ENCODE results near the gene RNF25. TPM values are rescaled to one million over a fixed set of nuclear protein-coding genes. Genes with fewer than 3 reads are reported as not detected.

Gene RNF25
- total and polyA plus RNA-seq, 10 donors: 15.9 to 27.1 (median 24.2) TPM

DNA sequence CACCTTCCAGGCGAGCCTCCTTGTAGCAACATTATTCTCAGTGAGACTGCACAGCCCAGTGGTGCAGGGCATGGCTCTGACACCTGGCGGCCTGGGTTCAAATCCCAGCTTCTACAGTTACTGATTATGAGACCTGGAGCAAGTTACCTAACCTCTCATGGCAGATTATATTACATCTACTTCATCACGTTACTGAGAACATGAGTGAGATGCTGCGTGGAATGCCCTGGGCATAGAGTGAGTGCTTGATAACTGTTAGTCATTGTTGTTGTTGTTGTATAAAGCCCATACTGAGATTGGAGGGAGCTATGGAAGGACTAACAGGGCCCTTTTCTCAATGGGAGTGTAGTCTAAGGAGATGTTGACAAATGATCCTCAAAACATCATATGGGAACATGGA is 45.4 kb downstream of the RNF25 start:
- no peaks in the 10 kb centered on the region for H3K36me3 ChIP-seq
- TF ChIP-seq CTCF (IDR thresholded peaks at IDR 0.05 in 8 of 11, conservative IDR thresholded peaks at IDR 0.05 in 3 of 11): no peak
- TF ChIP-seq POLR2AphosphoS5 (IDR thresholded peaks at IDR 0.05): no peak
- TF ChIP-seq POLR2A (IDR thresholded peaks at IDR 0.05): no peak
- no peak overlapping the region for H3K4me3 ChIP-seq
- 83 to 92% (median 88%) methylated on average over 4 of the region's 4 CpGs for WGBS, 5 donors
- peaks cover 0 to 10% (median 4%) of the 10 kb centered on the region in 6 donors for H3K4me1 ChIP-seq
- no peak overlapping the region for H3K27ac ChIP-seq
- H3K27me3 ChIP-seq (replicated peaks in 1 of 7): no peaks in the 10 kb centered on the region
- DNase-seq: no peak
- no peaks in the 10 kb centered on the region for H3K9me3 ChIP-seq
- intact Hi-C loops (cut with DNase I; ENCODE audit: low total_unique reads): no loop called here

- H3K27ac ChIP-seq: no peak overlapping the region
- H3K4me3 ChIP-seq: no peak overlapping the region
- intact Hi-C loops (cut with DNase I; ENCODE audit: low total_unique reads): no loop called here
- no peak for DNase-seq
- H3K4me1 ChIP-seq: peaks cover 0 to 10% (median 4%) of the 10 kb centered on the region in 6 donors
- H3K36me3 ChIP-seq: no peaks in the 10 kb centered on the region
- no peaks in the 10 kb centered on the region for H3K9me3 ChIP-seq
- WGBS, 5 donors: 20 to 37% (median 24%) methylated on average over 3 of the region's 3 CpGs
- no peaks in the 10 kb centered on the region for H3K27me3 ChIP-seq (replicated peaks in 1 of 7)
- TF ChIP-seq POLR2AphosphoS5 (IDR thresholded peaks at IDR 0.05): no peak
- no peak for TF ChIP-seq CTCF (IDR thresholded peaks at IDR 0.05 in 8 of 11, conservative IDR thresholded peaks at IDR 0.05 in 3 of 11)
- no peak for TF ChIP-seq POLR2A (IDR thresholded peaks at IDR 0.05)
Observed at GRCh38 chr2:218623366-218623705, 48.5 kb downstream of the RNF25 start.

DNA sequence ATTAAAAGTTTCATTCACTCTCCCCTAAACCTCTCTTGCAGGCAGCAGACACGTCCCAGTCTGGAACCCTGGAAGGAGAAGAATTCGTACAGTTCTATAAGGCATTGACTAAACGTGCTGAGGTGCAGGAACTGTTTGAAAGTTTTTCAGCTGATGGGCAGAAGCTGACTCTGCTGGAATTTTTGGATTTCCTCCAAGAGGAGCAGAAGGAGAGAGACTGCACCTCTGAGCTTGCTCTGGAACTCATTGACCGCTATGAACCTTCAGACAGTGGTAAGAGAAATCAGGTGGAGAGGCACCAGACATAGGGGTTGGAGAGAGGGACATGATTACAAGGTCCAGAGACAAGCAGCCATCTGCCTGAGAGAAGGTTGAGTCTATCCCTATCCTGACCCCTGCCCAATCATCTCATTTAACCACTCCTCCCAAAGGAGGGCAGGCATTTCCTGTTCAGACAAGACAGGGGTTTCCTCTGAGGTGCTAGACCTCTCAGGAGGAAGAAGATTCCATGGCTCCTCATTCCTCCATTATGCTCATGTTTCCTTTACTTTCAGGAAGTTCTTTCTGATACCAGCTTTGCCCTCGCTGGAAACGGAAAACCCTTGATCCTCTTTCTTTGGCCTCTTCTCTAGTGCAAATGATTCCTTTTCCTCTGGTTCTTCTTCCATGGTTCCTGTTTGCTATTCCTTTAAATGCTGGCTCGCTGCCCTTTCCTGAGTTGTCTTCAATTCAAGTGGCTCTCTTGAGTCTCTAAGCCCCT is 49.0 kb downstream of the RNF25 start:
- no peaks in the 10 kb centered on the region for H3K36me3 ChIP-seq
- TF ChIP-seq CTCF (IDR thresholded peaks at IDR 0.05 in 8 of 11, conservative IDR thresholded peaks at IDR 0.05 in 3 of 11) (no peak), POLR2A (IDR thresholded peaks at IDR 0.05) (no peak), POLR2AphosphoS5 (IDR thresholded peaks at IDR 0.05) (no peak)
- no peaks in the 10 kb centered on the region for H3K9me3 ChIP-seq
- 46 to 62% (median 55%) methylated on average over 7 of the region's 7 CpGs for WGBS, 5 donors
- H3K27ac ChIP-seq: no peak overlapping the region
- H3K27me3 ChIP-seq (replicated peaks in 1 of 7): no peaks in the 10 kb centered on the region
- peaks cover 0 to 10% (median 4%) of the 10 kb centered on the region in 6 donors for H3K4me1 ChIP-seq
- no peak for DNase-seq
- intact Hi-C loops (cut with DNase I; ENCODE audit: low total_unique reads): no loop called here
- no peak overlapping the region for H3K4me3 ChIP-seq

DNA sequence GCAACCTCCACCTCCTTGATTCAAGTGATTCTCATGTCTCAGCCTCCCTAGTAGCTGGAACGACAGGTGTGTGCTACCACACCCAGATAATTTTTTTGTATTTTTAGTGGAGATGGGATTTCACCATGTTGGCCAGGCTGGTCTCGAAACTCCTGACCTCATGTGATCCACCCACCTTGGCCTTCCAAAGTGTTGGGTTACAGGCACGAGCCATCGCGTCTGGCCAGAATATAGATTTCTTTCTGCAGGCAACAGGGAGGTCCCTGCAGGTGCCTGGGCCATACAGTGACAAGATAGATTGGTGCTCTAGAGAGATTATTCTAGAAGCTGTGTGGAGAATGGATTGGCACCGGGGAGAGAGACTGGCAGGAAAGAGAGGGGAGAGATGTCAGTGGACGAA is 50.8 kb downstream of the RNF25 start:
- DNase-seq: no peak
- Histone ChIP-seq H3K27ac (no peak overlapping the region), H3K9me3 (no peaks in the 10 kb centered on the region), H3K4me1 (peaks cover 0 to 10% (median 4%) of the 10 kb centered on the region in 6 donors), H3K4me3 (no peak overlapping the region), H3K27me3 (replicated peaks in 1 of 7) (no peaks in the 10 kb centered on the region), H3K36me3 (no peaks in the 10 kb centered on the region)
- intact Hi-C loops (cut with DNase I; ENCODE audit: low total_unique reads): no loop called here
- WGBS, 5 donors: 76 to 82% (median 78%) methylated on average over 7 of the region's 7 CpGs
- TF ChIP-seq POLR2AphosphoS5 (IDR thresholded peaks at IDR 0.05): no peak

All from spleen (tissue), 11 donors.